Fibroblast of upper back skin (primary cell): ENCODE data around the gene BET1.
A peak's percentile ranks its signal among the peaks of the same experiment; 100 is the strongest.

ENCODE experiments used
- DNase-seq: peaks from one replicate; pipeline ENCODE4 v3.0.0-alpha.2; 2013

Gene BET1

GRCh38 chr7:93955304-93955703, 48.9 kb downstream of the BET1 start:
- no peak for DNase-seq

- DNase-seq: peak; percentile 86
Measured at GRCh38 chr7:93949423-93949822, 54.7 kb downstream of the BET1 start.

GRCh38 chr7:93948873-93949272, 55.3 kb downstream of the BET1 start:
- no peak for DNase-seq

GRCh38 chr7:93948106-93948505, 56.0 kb downstream of the BET1 start:
- peak; percentile 78 for DNase-seq

- DNase-seq: peak; percentile 83
Measured at GRCh38 chr7:93945756-93946535, 58.2 kb downstream of the BET1 start.

- no peak for DNase-seq
Measured at GRCh38 chr7:93945083-93945482, 59.1 kb downstream of the BET1 start.

- DNase-seq: no peak
Measured at GRCh38 chr7:93944673-93945072, 59.5 kb downstream of the BET1 start.

GRCh38 chr7:93943816-93944540, 60.2 kb downstream of the BET1 start:
- DNase-seq: no peak
